Fibroblast of lung (primary cell): ENCODE results near the gene GATA5. TPM values are rescaled to one million over a fixed set of nuclear protein-coding genes. Genes with fewer than 3 reads are reported as not detected.

Experiments used
- DNase-seq, 2 donors: peaks; one replicate each; pipeline versions ENCODE4 v3.0.0 to v3.0.0-alpha.2; 2010; ENCODE audit warnings: low read depth in 2 of 2
- H2AFZ ChIP-seq: 2 replicates; pipeline ENCODE4 v1.5.1; 2012; ENCODE audit warnings: low read length, control low read depth, inconsistent platforms
- H3K27ac ChIP-seq: 2 replicates; pipeline ENCODE4 v1.5.1; 2011; ENCODE audit warnings: low read length, control low read depth; ENCODE audit not compliant: insufficient read depth
- H3K27me3 ChIP-seq: 2 replicates; pipeline ENCODE4 v1.5.1; 2011; ENCODE audit warnings: mild to moderate bottlenecking, low read length; ENCODE audit not compliant: control insufficient read depth, insufficient read depth
- H3K36me3 ChIP-seq: 2 replicates; pipeline ENCODE4 v1.5.1; 2011; ENCODE audit warnings: low read length; ENCODE audit not compliant: control insufficient read depth, insufficient read depth
- H3K4me1 ChIP-seq: 2 replicates; pipeline ENCODE4 v1.5.1; 2011; ENCODE audit warnings: low read length; ENCODE audit not compliant: control insufficient read depth, insufficient read depth; ENCODE audit errors: extremely low read depth
- H3K4me2 ChIP-seq: 2 replicates; pipeline ENCODE4 v1.5.1; 2011; ENCODE audit warnings: low read length, control low read depth; ENCODE audit not compliant: insufficient read depth; ENCODE audit errors: extremely low read depth
- H3K4me3 ChIP-seq, 4 experiments: fragments of 200-600 bp in 1 of 4; sonication (generic) in 1 of 4; replicated peaks in 1 of 4; 2 replicates each; pipeline ENCODE4 v1.5.1; 2011 to 2016; ENCODE audit warnings: low read length in 4 of 4, low read depth in 3 of 4, mild to moderate bottlenecking in 3 of 4, control low read depth in 2 of 4, inconsistent platforms in 1 of 4, mixed read lengths in 1 of 4; ENCODE audit not compliant: insufficient read depth in 1 of 4; ENCODE audit errors: control extremely low read depth in 1 of 4
- H3K79me2 ChIP-seq: 2 replicates; pipeline ENCODE4 v1.5.1; 2012; ENCODE audit warnings: mild to moderate bottlenecking, low read length, inconsistent platforms; ENCODE audit not compliant: control insufficient read depth, insufficient read depth
- H3K9ac ChIP-seq: 2 replicates; pipeline ENCODE4 v1.5.1; 2011; ENCODE audit warnings: mild to moderate bottlenecking, low read length, control low read depth; ENCODE audit not compliant: insufficient read depth
- H3K9me3 ChIP-seq: 2 replicates; pipeline ENCODE4 v1.5.1; 2012; ENCODE audit warnings: low read depth, low read length; ENCODE audit not compliant: control insufficient read depth, insufficient read depth
- H4K20me1 ChIP-seq: 2 replicates; pipeline ENCODE4 v1.5.1; 2011; ENCODE audit warnings: low read length; ENCODE audit not compliant: control insufficient read depth, insufficient read depth; ENCODE audit errors: extremely low read depth
- EZH2 ChIP-seq: IDR thresholded peaks from 2 replicates; pipeline ENCODE4 v1.5.1; 2012; ENCODE audit warnings: low read length, control low read depth, mild to moderate bottlenecking; ENCODE audit errors: missing control alignments
- polyA plus RNA-seq, 2 donors: library from polyadenylated mRNA; depleted of rRNA in 1 of 2; stranded (reverse) in 1 of 2; unstranded in 1 of 2; fragments of >200 nt; gene quantifications; 2 replicates each; pipeline ENCODE4 v1.2.1, GENCODE V29; 2011 to 2012; ENCODE audit warnings: missing spikeins in 1 of 2
- total RNA-seq: library from RNA; depleted of rRNA; stranded (reverse); fragments of >200 nt; gene quantifications from 2 replicates; pipeline ENCODE4 v1.2.1, GENCODE V29; 2014
- TF ChIP-seq, protein P1 (sequence below), 2 donors: IDR thresholded peaks in 1 of 2; conservative IDR thresholded peaks in 1 of 2; 1 replicate in 1 of 2; 2 replicates in 1 of 2; pipeline ENCODE4 v1.5.1; 2011 to 2012; ENCODE audit warnings: low read length in 2 of 2, control low read depth in 1 of 2, inconsistent platforms in 1 of 2, low read depth in 1 of 2, mild to moderate bottlenecking in 1 of 2

GATA5 gene
- total and polyA plus RNA-seq, 2 donors (not counting 1 experiment from before 2014, with no cell fraction given): 0.02 to 0.83 TPM

DNA sequence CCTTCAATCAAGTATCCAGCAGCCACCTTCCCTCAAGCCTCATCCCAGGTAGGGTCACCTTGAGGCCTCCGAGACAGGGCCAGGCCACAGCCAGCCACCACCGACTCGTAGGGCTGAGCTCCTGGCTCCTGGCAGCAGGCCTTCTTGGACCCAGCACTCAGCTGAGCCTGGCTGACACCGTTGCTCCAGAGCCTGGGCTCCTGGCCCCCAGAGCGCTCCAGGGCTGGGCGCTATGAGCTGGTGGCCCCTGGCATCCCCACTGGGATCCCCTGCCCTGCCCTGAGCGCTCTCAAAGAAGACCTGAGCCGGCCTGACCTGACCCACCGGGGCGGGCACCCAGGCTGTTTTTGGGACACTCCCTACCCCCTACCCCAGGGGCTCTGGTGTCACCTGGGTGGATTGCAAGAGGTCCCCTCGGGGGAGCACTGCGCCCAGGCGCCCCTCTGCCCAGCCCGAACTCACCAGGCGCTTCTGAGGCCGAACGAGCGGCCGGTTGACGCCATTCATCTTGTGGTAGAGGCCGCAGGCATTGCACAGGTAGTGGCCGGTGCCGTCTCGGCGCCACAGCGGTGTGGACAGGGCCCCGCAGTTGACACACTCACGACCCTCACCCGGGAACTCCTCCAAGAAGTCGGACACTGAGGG lies 2.7 kb downstream of the GATA5 start:
- TF ChIP-seq EZH2: no peak
- TF ChIP-seq, protein P1, sequence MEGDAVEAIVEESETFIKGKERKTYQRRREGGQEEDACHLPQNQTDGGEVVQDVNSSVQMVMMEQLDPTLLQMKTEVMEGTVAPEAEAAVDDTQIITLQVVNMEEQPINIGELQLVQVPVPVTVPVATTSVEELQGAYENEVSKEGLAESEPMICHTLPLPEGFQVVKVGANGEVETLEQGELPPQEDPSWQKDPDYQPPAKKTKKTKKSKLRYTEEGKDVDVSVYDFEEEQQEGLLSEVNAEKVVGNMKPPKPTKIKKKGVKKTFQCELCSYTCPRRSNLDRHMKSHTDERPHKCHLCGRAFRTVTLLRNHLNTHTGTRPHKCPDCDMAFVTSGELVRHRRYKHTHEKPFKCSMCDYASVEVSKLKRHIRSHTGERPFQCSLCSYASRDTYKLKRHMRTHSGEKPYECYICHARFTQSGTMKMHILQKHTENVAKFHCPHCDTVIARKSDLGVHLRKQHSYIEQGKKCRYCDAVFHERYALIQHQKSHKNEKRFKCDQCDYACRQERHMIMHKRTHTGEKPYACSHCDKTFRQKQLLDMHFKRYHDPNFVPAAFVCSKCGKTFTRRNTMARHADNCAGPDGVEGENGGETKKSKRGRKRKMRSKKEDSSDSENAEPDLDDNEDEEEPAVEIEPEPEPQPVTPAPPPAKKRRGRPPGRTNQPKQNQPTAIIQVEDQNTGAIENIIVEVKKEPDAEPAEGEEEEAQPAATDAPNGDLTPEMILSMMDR (conservative IDR thresholded peaks at IDR 0.05 in 1 of 2, IDR thresholded peaks at IDR 0.05 in 1 of 2; ENCODE audit: low read depth in 1 of 2, low read length in 2 of 2): no peak
- Histone ChIP-seq H3K36me3 (no peaks in the 10 kb centered on the region), H3K4me2 (no peak overlapping the region), H3K79me2 (no peaks in the 10 kb centered on the region), H3K9ac (no peak overlapping the region), H4K20me1 (no peaks in the 10 kb centered on the region), H3K9me3 (no peaks in the 10 kb centered on the region), H3K27me3 (peaks cover 18% of the 10 kb centered on the region), H3K4me1 (no peaks in the 10 kb centered on the region), H2AFZ (no peak overlapping the region), H3K27ac (no peak overlapping the region), H3K4me3 (peak overlapping the region in 1 of 4 experiments; percentile 17)
- DNase-seq: no peak

DNA sequence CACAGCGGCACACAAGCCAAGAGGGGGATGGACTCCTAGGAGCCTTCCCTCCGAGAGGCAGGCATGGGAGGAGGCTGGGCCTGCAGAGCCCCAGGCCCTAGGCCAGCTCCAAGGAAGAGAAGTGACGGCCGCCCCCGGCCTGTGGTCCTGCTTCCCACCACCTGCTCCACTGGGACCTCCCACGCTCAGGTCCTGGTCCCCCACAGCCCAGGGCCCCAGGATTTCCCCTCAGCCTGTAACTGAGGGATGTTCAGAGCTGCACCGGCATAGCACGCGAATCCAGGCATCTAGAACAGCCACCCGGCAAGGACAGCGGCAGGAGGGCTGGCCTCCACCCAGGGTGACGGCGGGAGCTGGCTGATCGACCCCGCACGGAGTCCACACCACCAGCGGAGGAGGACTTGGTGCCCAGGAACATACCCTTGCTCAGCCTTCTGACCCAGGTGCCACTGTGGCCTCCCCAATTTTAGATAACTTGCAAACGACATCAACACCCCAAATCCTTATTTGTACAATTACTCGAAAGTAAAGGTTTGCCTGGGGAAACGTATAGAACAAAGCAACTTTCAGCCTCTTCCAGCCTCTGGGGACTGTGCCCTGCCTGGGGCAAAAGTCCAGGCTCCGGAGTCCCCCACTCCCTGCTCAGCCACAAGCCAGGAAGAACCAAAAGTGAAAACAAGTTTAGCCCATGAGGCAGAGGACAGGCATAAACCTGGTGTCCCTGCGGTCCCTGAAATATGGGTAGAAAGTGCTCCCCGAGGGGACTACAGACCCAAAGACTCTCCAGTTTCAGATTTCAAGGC lies 3.5 kb downstream of the GATA5 start:
- Histone ChIP-seq H3K4me2 (no peak overlapping the region), H3K36me3 (no peaks in the 10 kb centered on the region), H3K9me3 (no peaks in the 10 kb centered on the region), H3K27ac (no peak overlapping the region), H3K4me3 (peak overlapping the region in 1 of 4 experiments; percentile 17), H4K20me1 (no peaks in the 10 kb centered on the region), H3K79me2 (no peaks in the 10 kb centered on the region), H3K27me3 (peaks cover 18% of the 10 kb centered on the region), H2AFZ (no peak overlapping the region), H3K9ac (no peak overlapping the region), H3K4me1 (no peaks in the 10 kb centered on the region)
- TF ChIP-seq, protein P1 (conservative IDR thresholded peaks at IDR 0.05 in 1 of 2, IDR thresholded peaks at IDR 0.05 in 1 of 2; ENCODE audit: low read depth in 1 of 2, low read length in 2 of 2): no peak
- TF ChIP-seq EZH2: no peak
- no peak for DNase-seq

DNA sequence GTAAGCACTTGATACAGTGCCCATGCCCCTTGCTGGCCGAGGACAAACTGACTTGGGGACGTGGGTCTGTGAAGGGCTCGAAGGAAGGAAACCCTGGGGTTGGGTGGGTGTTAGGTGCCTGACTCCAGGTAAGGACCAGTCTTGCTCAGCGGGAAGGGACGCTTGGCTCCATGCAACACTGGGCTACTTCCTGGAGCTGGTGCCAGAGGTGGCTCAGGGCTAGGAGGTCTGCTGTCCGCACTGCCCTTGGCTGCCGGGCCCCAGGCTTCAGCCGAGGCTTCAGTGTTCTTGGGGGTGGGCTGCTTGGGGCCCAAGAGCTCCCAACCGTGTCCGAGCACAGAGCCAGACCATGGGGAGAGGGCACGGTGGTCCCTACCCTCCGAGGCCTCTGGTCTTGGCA lies 5.3 kb downstream of the GATA5 start:
- Histone ChIP-seq H3K79me2 (no peaks in the 10 kb centered on the region), H3K27me3 (peaks cover 13% of the 10 kb centered on the region)
- no peak for DNase-seq

More for the DNA sequence above, 5.3 kb downstream of the GATA5 start:
- Histone ChIP-seq H3K9ac (no peak overlapping the region), H2AFZ (no peak overlapping the region), H3K4me2 (no peak overlapping the region), H3K27ac (no peak overlapping the region), H3K4me3 (no peak overlapping the region), H3K36me3 (no peaks in the 10 kb centered on the region), H4K20me1 (no peaks in the 10 kb centered on the region), H3K9me3 (no peaks in the 10 kb centered on the region), H3K4me1 (no peaks in the 10 kb centered on the region)
- TF ChIP-seq, protein P1 (conservative IDR thresholded peaks at IDR 0.05 in 1 of 2, IDR thresholded peaks at IDR 0.05 in 1 of 2; ENCODE audit: low read depth in 1 of 2, low read length in 2 of 2): no peak
- TF ChIP-seq EZH2: no peak
